NB4 (cell line): ENCODE measurements around the gene PCARE.

Source experiments
- MYC ChIP-seq: IDR thresholded peaks from 2 replicates; pipeline ENCODE4 v1.6.1; 2011; ENCODE audit warnings: low read depth, low read length
- POLR2A ChIP-seq: IDR thresholded peaks from 2 replicates; pipeline ENCODE4 v1.6.1; 2011; ENCODE audit warnings: mild to moderate bottlenecking; ENCODE audit not compliant: insufficient read length; ENCODE audit errors: extremely low read depth
- TF ChIP-seq, protein P1 (sequence below): IDR thresholded peaks from 2 replicates; pipeline ENCODE4 v1.6.1; 2011; ENCODE audit warnings: low read depth, low read length
- TF ChIP-seq, protein P2 (sequence below): IDR thresholded peaks from one replicate; pipeline ENCODE4 v1.5.1; 2012; ENCODE audit warnings: low read depth, low read length

DNA sequence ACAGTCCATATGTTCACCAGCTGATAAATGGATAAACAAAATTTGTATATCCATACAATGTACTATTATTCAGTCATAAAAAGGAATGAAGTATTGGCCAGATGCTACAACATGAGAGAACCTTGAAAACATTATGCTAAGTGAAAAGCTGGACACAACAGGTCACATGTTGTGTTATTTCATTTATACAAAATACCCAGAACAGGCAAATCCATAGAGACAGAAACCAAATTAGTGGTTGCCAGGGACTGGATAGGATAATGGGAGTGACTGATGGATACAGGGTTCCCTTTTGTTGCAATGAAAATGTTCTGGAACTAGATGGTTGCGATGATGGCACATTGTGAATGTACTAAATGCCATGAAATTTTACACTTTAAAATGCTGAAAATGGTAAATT is 10.2 kb upstream of the PCARE start:
- TF ChIP-seq, protein P1, sequence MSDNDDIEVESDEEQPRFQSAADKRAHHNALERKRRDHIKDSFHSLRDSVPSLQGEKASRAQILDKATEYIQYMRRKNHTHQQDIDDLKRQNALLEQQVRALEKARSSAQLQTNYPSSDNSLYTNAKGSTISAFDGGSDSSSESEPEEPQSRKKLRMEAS = no peak
- TF ChIP-seq, protein P2, sequence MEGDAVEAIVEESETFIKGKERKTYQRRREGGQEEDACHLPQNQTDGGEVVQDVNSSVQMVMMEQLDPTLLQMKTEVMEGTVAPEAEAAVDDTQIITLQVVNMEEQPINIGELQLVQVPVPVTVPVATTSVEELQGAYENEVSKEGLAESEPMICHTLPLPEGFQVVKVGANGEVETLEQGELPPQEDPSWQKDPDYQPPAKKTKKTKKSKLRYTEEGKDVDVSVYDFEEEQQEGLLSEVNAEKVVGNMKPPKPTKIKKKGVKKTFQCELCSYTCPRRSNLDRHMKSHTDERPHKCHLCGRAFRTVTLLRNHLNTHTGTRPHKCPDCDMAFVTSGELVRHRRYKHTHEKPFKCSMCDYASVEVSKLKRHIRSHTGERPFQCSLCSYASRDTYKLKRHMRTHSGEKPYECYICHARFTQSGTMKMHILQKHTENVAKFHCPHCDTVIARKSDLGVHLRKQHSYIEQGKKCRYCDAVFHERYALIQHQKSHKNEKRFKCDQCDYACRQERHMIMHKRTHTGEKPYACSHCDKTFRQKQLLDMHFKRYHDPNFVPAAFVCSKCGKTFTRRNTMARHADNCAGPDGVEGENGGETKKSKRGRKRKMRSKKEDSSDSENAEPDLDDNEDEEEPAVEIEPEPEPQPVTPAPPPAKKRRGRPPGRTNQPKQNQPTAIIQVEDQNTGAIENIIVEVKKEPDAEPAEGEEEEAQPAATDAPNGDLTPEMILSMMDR = no peak
- TF ChIP-seq POLR2A (no peak), MYC (no peak)
